Gastrocnemius medialis (tissue), 4 donors: ENCODE results near the gene HIPK4. TPM values are rescaled to one million over a fixed set of nuclear protein-coding genes. Genes with fewer than 3 reads are reported as not detected.

Source experiments
- ATAC-seq, 2 donors: fragments of 150-250 bp; one replicate each; pipeline ENCODE4 v1.9.1; 2016
- DNase-seq, 2 donors: peaks; one replicate each; pipeline ENCODE4 v3.0.0-alpha.2; 2019
- H3K27ac ChIP-seq, 4 donors: fragments of 200-600 bp; sonication (generic); 1 replicate in 1 of 4; 2 replicates in 3 of 4; pipeline ENCODE4 v1.5.1; 2016 to 2018; ENCODE audit warnings: mild to moderate bottlenecking in 2 of 4, moderate library complexity in 1 of 4
- H3K27me3 ChIP-seq, 3 donors: fragments of 200-600 bp; sonication (generic) in 2 of 3; 1 replicate in 1 of 3; 2 replicates in 2 of 3; pipeline versions ENCODE4 v1.5.1 to v1.6.0; 2016 to 2019; ENCODE audit warnings: mild to moderate bottlenecking in 1 of 3, moderate library complexity in 1 of 3
- H3K36me3 ChIP-seq, 2 donors: fragments of 200-600 bp; sonication (generic) in 1 of 2; one replicate each; pipeline ENCODE4 v1.5.1; 2017 to 2018
- H3K4me1 ChIP-seq, 2 donors: fragments of 200-600 bp; sonication (generic) in 1 of 2; one replicate each; pipeline ENCODE4 v1.5.1; 2016 to 2017; ENCODE audit warnings: mild to moderate bottlenecking in 2 of 2
- H3K4me3 ChIP-seq, 4 donors: fragments of 200-600 bp; sonication (generic) in 3 of 4; 1 replicate in 1 of 4; 2 replicates in 3 of 4; pipeline ENCODE4 v1.5.1; 2016 to 2019; ENCODE audit warnings: mild to moderate bottlenecking in 2 of 4
- H3K9me3 ChIP-seq, 3 donors: fragments of 200-600 bp; sonication (generic) in 2 of 3; 1 replicate in 1 of 3; 2 replicates in 2 of 3; pipeline ENCODE4 v1.5.1; 2016 to 2019
- CTCF ChIP-seq, 5 experiments: fragments of 450-650 bp in 3 of 5; fragments of 200-600 bp in 2 of 5; sonication (generic) in 2 of 5; IDR thresholded peaks in 4 of 5; conservative IDR thresholded peaks in 1 of 5; 1 replicate in 4 of 5; 2 replicates in 1 of 5; pipeline ENCODE4 v1.5.1; 2016 to 2019; ENCODE audit warnings: antibody characterized with exemption in 5 of 5, mild to moderate bottlenecking in 3 of 5, moderate library complexity in 3 of 5
- POLR2A ChIP-seq, 2 donors: fragments of 450-650 bp; IDR thresholded peaks; one replicate each; pipeline ENCODE4 v1.6.1; 2017; ENCODE audit warnings: antibody characterized with exemption in 2 of 2, mild to moderate bottlenecking in 2 of 2, moderate library complexity in 2 of 2
- in situ Hi-C, 4 donors: fragments of 200-750 bp; cut with MboI; loops; one replicate each; pipeline versions ENCODE4 v1.15.0 to v1.8.0; 2017; ENCODE audit warnings: low sequenced_read_pairs in 4 of 4
- intact Hi-C: fragments of 100-400 bp; cut with DNase I; formaldehyde crosslinking; loops from one replicate; pipeline ENCODE4 v1.15.1; 2023; ENCODE audit warnings: low total_unique reads
- total RNA-seq, 4 donors: library from RNA; depleted of rRNA; stranded (reverse); fragments of >200 nt; gene quantifications; one replicate each; pipeline versions ENCODE4 v1.1.0 to v1.2.3, GENCODE V29; 2016

Gene HIPK4
- total RNA-seq, 4 donors from 2014 or later = 0.20 to 0.39 TPM; not detected in 2

GRCh38 chr19:40417643-40417981, 27.6 kb upstream of the HIPK4 start:
- H3K4me1 ChIP-seq = peaks cover 26 to 34% of the 10 kb centered on the region in 2 donors
- H3K4me3 ChIP-seq = no peak overlapping the region
- ATAC-seq (no peak), DNase-seq (no peak)
- peak overlapping the region; percentile 75 to 100 (median 94) for H3K27ac ChIP-seq
- peaks cover 0 to 5% of the 10 kb centered on the region in 2 donors for H3K36me3 ChIP-seq
- in situ Hi-C loops = loop anchor here in 1 of 4 donors (10.0 kb wide), 1 partner anchor 47 kb away; the partner anchor contains the start of genes BLVRB and SPTBN4
- no peaks in the 10 kb centered on the region for H3K9me3 ChIP-seq
- no peaks in the 10 kb centered on the region for H3K27me3 ChIP-seq
- intact Hi-C loops = no loop called here
- no peak for TF ChIP-seq POLR2A (IDR thresholded peaks at IDR 0.05)
- no peak for TF ChIP-seq CTCF (IDR thresholded peaks at IDR 0.05 in 4 of 5, conservative IDR thresholded peaks at IDR 0.05 in 1 of 5)

- peak in 1 of 2 donors; percentile 17 for ATAC-seq
- no peaks in the 10 kb centered on the region for H3K9me3 ChIP-seq
- intact Hi-C loops (no loop called here), in situ Hi-C loops (loop anchor here in 1 of 4 donors (10.0 kb wide), 1 partner anchor 48 kb away; the partner anchor contains the start of genes BLVRB and SPTBN4)
- DNase-seq = peak in 1 of 2 donors; percentile 56
- peaks cover 28 to 33% of the 10 kb centered on the region in 2 donors for H3K4me1 ChIP-seq
- no peaks in the 10 kb centered on the region for H3K27me3 ChIP-seq
- TF ChIP-seq POLR2A (IDR thresholded peaks at IDR 0.05) = peak; percentile 35 to 61
- no peak for TF ChIP-seq CTCF (IDR thresholded peaks at IDR 0.05 in 4 of 5, conservative IDR thresholded peaks at IDR 0.05 in 1 of 5)
- no peaks in the 10 kb centered on the region for H3K36me3 ChIP-seq
- H3K4me3 ChIP-seq = no peak overlapping the region
- peak overlapping the region; percentile 75 to 100 (median 94) for H3K27ac ChIP-seq
Measured at GRCh38 chr19:40416918-40417642, 27.1 kb upstream of the HIPK4 start.

- TF ChIP-seq POLR2A (IDR thresholded peaks at IDR 0.05) (no peak), CTCF (IDR thresholded peaks at IDR 0.05 in 4 of 5, conservative IDR thresholded peaks at IDR 0.05 in 1 of 5) (no peak)
Measured at GRCh38 chr19:40415768-40416167, 25.8 kb upstream of the HIPK4 start.

GRCh38 chr19:40414542-40415535, 24.9 kb upstream of the HIPK4 start:
- intact Hi-C loops (no loop called here), in situ Hi-C loops (loop anchor here in 1 of 4 donors (10.0 kb wide), 1 partner anchor 50 kb away; the partner anchor contains the start of genes BLVRB and SPTBN4)
- Histone ChIP-seq H3K27ac (peak overlapping the region; percentile 47 to 100 (median 94)), H3K4me1 (peaks cover 33 to 36% of the 10 kb centered on the region in 2 donors), H3K4me3 (no peak overlapping the region), H3K27me3 (no peaks in the 10 kb centered on the region), H3K9me3 (no peaks in the 10 kb centered on the region), H3K36me3 (no peaks in the 10 kb centered on the region)
- TF ChIP-seq POLR2A (IDR thresholded peaks at IDR 0.05) = no peak
- no peak for ATAC-seq
- no peak for DNase-seq

More at GRCh38 chr19:40415768-40416167, 25.8 kb upstream of the HIPK4 start:
- Histone ChIP-seq H3K27me3 (no peaks in the 10 kb centered on the region), H3K27ac (peak overlapping the region; percentile 75 to 100 (median 94)), H3K9me3 (no peaks in the 10 kb centered on the region), H3K4me1 (peaks cover 32 to 37% of the 10 kb centered on the region in 2 donors), H3K36me3 (no peaks in the 10 kb centered on the region), H3K4me3 (no peak overlapping the region)
- ATAC-seq = no peak
- in situ Hi-C loops (loop anchor here in 1 of 4 donors (10.0 kb wide), 1 partner anchor 49 kb away; the partner anchor contains the start of genes BLVRB and SPTBN4), intact Hi-C loops (no loop called here)
- no peak for DNase-seq
